Fibroblast of pulmonary artery (primary cell): ENCODE measurements around the gene ODF2L.

Experiments used
- DNase-seq: peaks from one replicate; pipeline ENCODE4 v3.0.0-alpha.2; 2010; ENCODE audit warnings: low read depth
- H3K4me3 ChIP-seq: replicated peaks from 2 replicates; pipeline ENCODE4 v1.5.1; 2011; ENCODE audit warnings: low read depth, mild to moderate bottlenecking, control low read depth, low read length, moderate library complexity
- CTCF ChIP-seq: IDR thresholded peaks from 2 replicates; pipeline ENCODE4 v1.5.1; 2011; ENCODE audit warnings: mild to moderate bottlenecking, control low read depth, low read length, inconsistent platforms; ENCODE audit errors: missing control alignments

ODF2L gene

GRCh38 chr1:86430376-86430775 lies 34.3 kb upstream of the ODF2L start:
- H3K4me3 ChIP-seq: no peak overlapping the region
- no peak for TF ChIP-seq CTCF
- no peak for DNase-seq

GRCh38 chr1:86429835-86430234 lies 33.7 kb upstream of the ODF2L start:
- H3K4me3 ChIP-seq: no peak overlapping the region
- DNase-seq: peak; percentile 98
- TF ChIP-seq CTCF: no peak

DNA sequence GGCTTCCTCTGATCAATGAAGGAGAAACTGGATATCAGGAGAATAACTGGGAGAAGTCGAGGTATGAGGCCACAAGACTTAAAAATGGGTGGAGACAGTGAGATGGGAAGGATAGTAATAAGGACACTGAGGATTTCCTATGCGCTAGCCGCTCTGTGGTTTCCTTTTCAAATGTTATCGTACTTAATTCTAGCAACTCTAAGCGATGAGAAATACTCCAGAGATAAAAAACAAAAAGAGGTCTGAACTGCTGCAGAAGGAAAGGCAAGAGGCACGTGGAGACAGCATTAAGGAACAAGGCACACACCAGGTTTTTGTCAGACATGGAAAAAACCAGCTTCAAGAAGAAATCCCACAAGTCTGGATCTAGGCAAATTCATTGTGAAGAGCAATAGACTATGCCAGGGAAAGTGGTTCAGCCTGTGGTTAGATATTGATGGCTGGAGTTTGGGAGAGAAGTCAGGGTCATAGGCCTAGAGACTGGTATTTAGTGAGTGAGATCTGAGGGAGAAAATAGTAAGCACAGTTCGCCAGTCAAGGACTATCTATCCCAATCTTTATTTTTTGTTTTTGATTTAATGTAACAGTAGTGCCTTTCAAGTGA lies 33.1 kb upstream of the ODF2L start:
- peak; percentile 31 for DNase-seq
- no peak for TF ChIP-seq CTCF

GRCh38 chr1:86423873-86424272 lies 27.8 kb upstream of the ODF2L start, which contains the start of gene CLCA2:
Gene CLCA2, plus strand, starts transcription at chr1:86424171. Its CDS starts 77 bp downstream, at chr1:86424248.
- no peak for DNase-seq
- no peak for TF ChIP-seq CTCF
- no peak within 1 kb of the TSS for H3K4me3 ChIP-seq

More for the DNA sequence above, 33.1 kb upstream of the ODF2L start:
- no peak overlapping the region for H3K4me3 ChIP-seq

DNA sequence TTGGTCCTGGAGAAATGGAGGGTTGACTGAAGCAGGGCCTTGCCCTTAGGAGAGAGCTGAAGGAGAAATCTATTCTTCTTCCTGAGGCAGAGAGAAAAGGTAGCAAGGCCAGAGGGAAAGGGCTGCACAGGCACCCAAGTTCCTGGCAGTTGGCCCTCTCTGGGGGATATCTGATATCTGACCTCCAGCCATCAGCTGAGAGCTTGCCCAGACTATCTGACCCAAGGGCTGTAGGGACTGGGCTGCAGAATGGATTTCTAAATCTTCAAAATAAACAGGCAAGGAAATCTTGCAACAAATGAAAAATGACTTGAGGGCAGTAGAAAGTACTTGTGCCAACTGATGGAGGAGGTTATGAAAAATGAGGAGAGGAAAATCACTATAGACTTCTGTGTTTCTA lies 27.4 kb upstream of the ODF2L start:
- no peak for DNase-seq
- TF ChIP-seq CTCF: no peak
- H3K4me3 ChIP-seq: no peak overlapping the region

- DNase-seq: peak; percentile 67
- H3K4me3 ChIP-seq: no peak overlapping the region
- TF ChIP-seq CTCF: no peak
Observed at GRCh38 chr1:86421601-86422280, 25.6 kb upstream of the ODF2L start.
